ENCODE measurements around the gene KMT5B. TPM values are rescaled to one million over a fixed set of nuclear protein-coding genes. Genes with fewer than 3 reads are reported as not detected.

KMT5B gene
- total RNA-seq, 1 donor from 2014 or later: 64.7 TPM

- no peaks in the 10 kb centered on the region for H3K36me3 Mint-ChIP-seq
- no peak for DNase-seq (ENCODE audit: low spot score in 2 of 2, unreplicated experiment in 2 of 2)
- H3K4me1 Mint-ChIP-seq: no peaks in the 10 kb centered on the region
- peaks cover 15% of the 10 kb centered on the region for H3K9me3 Mint-ChIP-seq
- no peak overlapping the region for H3K4me3 Mint-ChIP-seq
- H3K27ac Mint-ChIP-seq: no peak overlapping the region
- peaks cover 8% of the 10 kb centered on the region for H3K27me3 Mint-ChIP-seq (ENCODE audit: low read depth)
- TF ChIP-seq CTCF (IDR thresholded peaks at IDR 0.05; ENCODE audit: unreplicated experiment): no peak
Measured at GRCh38 chr11:68226421-68226820, 13.3 kb upstream of the KMT5B start.

GRCh38 chr11:68224606-68225005, 11.5 kb upstream of the KMT5B start:
- peaks cover 8% of the 10 kb centered on the region for H3K27me3 Mint-ChIP-seq (ENCODE audit: low read depth)
- H3K36me3 Mint-ChIP-seq: no peaks in the 10 kb centered on the region
- no peak for DNase-seq (ENCODE audit: low spot score in 2 of 2, unreplicated experiment in 2 of 2)
- no peak overlapping the region for H3K27ac Mint-ChIP-seq
- no peak overlapping the region for H3K4me3 Mint-ChIP-seq
- H3K4me1 Mint-ChIP-seq: no peaks in the 10 kb centered on the region
- peaks cover 9% of the 10 kb centered on the region for H3K9me3 Mint-ChIP-seq
- TF ChIP-seq CTCF (IDR thresholded peaks at IDR 0.05; ENCODE audit: unreplicated experiment): no peak

GRCh38 chr11:68223275-68223674, 10.2 kb upstream of the KMT5B start:
- Mint-ChIP-seq H3K27ac (no peak overlapping the region), H3K9me3 (no peaks in the 10 kb centered on the region), H3K36me3 (no peaks in the 10 kb centered on the region), H3K4me1 (no peaks in the 10 kb centered on the region), H3K27me3 (ENCODE audit: low read depth) (peaks cover 8% of the 10 kb centered on the region), H3K4me3 (no peak overlapping the region)
- DNase-seq (ENCODE audit: low spot score in 2 of 2, unreplicated experiment in 2 of 2): no peak
- TF ChIP-seq CTCF (IDR thresholded peaks at IDR 0.05; ENCODE audit: unreplicated experiment): no peak

GRCh38 chr11:68221406-68221805, 8.3 kb upstream of the KMT5B start:
- no peak overlapping the region for H3K4me3 Mint-ChIP-seq
- H3K36me3 Mint-ChIP-seq: no peaks in the 10 kb centered on the region
- H3K9me3 Mint-ChIP-seq: no peaks in the 10 kb centered on the region
- H3K4me1 Mint-ChIP-seq: no peaks in the 10 kb centered on the region
- no peak for DNase-seq (ENCODE audit: low spot score in 2 of 2, unreplicated experiment in 2 of 2)
- peaks cover 12% of the 10 kb centered on the region for H3K27me3 Mint-ChIP-seq (ENCODE audit: low read depth)
- H3K27ac Mint-ChIP-seq: no peak overlapping the region
- no peak for TF ChIP-seq CTCF (IDR thresholded peaks at IDR 0.05; ENCODE audit: unreplicated experiment)

GRCh38 chr11:68216171-68216938, 3.3 kb upstream of the KMT5B start:
- Mint-ChIP-seq H3K27me3 (ENCODE audit: low read depth) (peaks cover 3% of the 10 kb centered on the region), H3K36me3 (no peaks in the 10 kb centered on the region), H3K27ac (no peak overlapping the region), H3K9me3 (no peaks in the 10 kb centered on the region), H3K4me3 (no peak overlapping the region), H3K4me1 (peaks cover 20% of the 10 kb centered on the region)
- no peak for TF ChIP-seq CTCF (IDR thresholded peaks at IDR 0.05; ENCODE audit: unreplicated experiment)
- no peak for DNase-seq (ENCODE audit: low spot score in 2 of 2, unreplicated experiment in 2 of 2)

All from mesothelial cell of epicardium (in vitro differentiated cells).